GM12875 (cell line): ENCODE results near the gene OR4Q2.

Source experiments
- H3K4me3 ChIP-seq: one replicate; pipeline ENCODE4 v1.5.1; 2011; ENCODE audit warnings: low read depth, low read length, control low read depth
- TF ChIP-seq, protein P1 (sequence below): IDR thresholded peaks from 2 replicates; pipeline ENCODE4 v1.5.1; 2011; ENCODE audit warnings: low read depth, mild to moderate bottlenecking, control low read depth, inconsistent platforms, low read length, moderate library complexity, borderline replicate concordance; ENCODE audit not compliant: insufficient read depth

OR4Q2 gene

DNA sequence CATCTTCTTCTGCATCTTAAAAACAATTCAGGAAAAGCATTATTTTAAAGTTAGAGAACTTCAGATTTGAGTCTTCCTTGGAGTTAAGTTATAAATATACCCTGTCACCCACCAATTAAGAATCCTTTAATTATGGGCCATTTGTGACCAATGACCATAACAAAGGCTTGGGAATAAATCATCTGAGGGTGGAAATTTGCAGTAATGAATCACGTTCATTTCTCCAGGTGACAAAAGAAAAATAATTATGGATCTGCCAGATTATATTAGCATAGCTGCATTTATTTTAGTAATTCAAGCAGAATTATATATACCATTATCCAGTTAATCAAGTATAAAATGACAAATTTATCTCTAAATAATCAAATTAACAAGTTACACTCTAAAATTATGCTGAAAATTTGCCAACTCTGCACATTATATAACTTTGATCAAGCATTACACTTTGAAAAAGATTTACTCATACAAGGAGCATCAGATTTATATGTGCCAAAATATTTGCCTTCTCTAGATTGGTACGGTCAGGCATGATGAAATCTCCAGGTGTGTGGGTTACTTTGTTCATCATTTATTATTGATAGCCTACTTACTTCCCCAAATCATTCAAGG, 17.4 kb downstream of the OR4Q2 start, which contains the start of gene OR4K14:
Gene OR4K14, minus strand, starts transcription at position 51 of the 609 bp plus-strand sequence. CDS start 4,114 bp downstream, outside the sequence.
- no peak within 1 kb of the TSS for H3K4me3 ChIP-seq
- TF ChIP-seq, protein P1, sequence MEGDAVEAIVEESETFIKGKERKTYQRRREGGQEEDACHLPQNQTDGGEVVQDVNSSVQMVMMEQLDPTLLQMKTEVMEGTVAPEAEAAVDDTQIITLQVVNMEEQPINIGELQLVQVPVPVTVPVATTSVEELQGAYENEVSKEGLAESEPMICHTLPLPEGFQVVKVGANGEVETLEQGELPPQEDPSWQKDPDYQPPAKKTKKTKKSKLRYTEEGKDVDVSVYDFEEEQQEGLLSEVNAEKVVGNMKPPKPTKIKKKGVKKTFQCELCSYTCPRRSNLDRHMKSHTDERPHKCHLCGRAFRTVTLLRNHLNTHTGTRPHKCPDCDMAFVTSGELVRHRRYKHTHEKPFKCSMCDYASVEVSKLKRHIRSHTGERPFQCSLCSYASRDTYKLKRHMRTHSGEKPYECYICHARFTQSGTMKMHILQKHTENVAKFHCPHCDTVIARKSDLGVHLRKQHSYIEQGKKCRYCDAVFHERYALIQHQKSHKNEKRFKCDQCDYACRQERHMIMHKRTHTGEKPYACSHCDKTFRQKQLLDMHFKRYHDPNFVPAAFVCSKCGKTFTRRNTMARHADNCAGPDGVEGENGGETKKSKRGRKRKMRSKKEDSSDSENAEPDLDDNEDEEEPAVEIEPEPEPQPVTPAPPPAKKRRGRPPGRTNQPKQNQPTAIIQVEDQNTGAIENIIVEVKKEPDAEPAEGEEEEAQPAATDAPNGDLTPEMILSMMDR, result no peak

DNA sequence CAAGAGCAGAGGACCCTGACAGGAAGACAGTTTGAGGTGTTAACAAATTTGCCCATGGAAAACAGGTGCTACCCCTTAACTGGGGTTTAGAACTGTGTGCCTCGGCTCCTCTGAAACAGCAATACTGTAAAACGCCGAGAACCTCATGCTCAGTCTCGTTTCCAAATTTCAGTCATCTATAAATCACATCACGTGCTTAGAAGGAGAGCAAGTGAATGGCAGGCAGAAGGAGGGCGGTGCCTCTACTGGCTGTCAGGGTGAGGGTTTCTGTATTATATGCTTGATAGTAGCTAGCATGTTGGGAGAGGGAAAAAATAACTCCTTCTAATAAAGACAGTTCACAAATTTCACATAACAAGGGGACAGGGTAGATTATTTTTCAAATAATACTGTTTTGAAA, 29.1 kb downstream of the OR4Q2 start:
- H3K4me3 ChIP-seq, result no peak overlapping the region
- TF ChIP-seq, protein P1, result no peak

DNA sequence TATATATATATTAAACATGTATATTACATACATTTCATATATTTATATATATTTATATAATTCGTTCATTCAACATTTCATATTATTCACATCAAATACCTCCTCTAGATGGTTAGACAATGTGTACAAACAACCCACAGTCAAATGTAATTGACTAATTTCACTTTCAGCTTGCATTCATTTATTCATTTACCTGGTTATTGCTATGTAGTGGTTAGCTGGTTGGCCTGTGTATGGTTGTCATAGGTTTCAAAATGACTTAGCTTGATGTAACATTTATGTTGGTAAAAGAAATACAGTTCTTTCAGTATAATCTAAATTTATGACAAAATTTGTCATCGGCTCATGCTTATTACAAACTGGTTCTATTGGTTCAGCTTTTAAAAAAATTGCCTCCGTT, 33.5 kb downstream of the OR4Q2 start:
- H3K4me3 ChIP-seq, result no peak overlapping the region
- TF ChIP-seq, protein P1, result no peak

DNA sequence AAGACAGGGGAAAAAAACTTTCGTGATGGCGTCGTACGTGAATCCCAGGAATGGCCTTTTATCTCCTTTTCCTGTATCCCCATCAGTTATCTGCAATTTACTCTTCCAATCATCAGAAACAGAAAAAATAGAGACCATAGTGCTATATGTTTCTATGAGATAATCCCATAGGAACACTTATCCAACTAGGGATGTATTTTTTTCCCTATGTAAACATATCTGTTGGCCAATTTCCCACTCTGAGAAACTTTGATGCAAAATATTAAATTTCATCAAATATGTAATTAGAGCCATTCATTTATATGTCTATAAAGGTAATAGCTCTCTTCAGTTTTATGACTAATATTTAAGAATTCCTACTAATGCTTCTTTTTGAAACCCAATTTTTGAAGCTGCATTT, 34.0 kb downstream of the OR4Q2 start, which contains the start of gene OR4K13:
Gene OR4K13, minus strand, starts transcription at position 101 of the 400 bp plus-strand sequence. CDS start 1,280 bp downstream, outside the sequence.
- H3K4me3 ChIP-seq, result no peak within 1 kb of the TSS
- TF ChIP-seq, protein P1, result no peak

DNA sequence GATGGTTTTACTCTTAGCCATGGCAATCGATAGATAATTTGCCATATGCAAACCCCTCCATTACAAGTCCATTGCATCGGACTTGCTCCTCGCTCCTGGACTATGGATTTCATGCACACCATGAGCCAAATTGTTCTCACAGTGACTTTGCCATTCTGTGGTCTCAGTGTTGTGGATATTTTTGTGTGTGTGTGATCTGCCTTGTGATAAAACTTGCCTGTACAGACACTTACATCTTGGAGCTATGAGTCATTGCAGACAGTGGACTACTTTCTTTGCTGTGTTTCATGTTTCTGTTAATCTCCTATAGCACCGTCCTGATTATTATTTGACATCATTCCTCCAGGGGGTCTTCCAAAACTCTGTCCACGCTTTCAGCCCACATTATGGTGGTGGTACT, 42.3 kb downstream of the OR4Q2 start:
- TF ChIP-seq, protein P1, result no peak
- no peak overlapping the region for H3K4me3 ChIP-seq

DNA sequence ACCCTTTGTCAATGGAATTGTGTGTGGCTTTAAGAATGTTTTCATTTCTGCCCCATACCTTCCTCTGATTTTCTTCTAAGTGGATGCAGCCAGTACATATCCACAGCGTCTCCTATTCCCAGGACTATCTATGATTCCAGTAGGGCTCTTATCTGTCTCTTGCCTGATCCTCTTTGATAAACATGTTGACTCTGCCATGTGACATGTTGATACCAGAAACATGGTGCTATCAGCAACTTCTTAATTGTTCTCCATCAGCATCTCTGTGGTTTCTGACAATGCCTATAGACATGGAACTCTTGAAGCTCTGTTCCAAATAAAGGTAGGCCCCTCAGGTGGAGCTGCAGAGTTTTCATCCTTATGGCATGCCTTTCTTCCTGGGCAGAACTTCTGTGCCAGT, 46.2 kb downstream of the OR4Q2 start:
- no peak overlapping the region for H3K4me3 ChIP-seq
- TF ChIP-seq, protein P1, result no peak
